ENCODE data around the gene XPO4.
A peak's percentile ranks its signal among the peaks of the same experiment; 100 is the strongest.
"Not testable (repeated sequence)": the region's sequence is repeated elsewhere in the genome, so short reads cannot be mapped to it uniquely, and the experiment has no call there.

The XPO4 gene

DNA sequence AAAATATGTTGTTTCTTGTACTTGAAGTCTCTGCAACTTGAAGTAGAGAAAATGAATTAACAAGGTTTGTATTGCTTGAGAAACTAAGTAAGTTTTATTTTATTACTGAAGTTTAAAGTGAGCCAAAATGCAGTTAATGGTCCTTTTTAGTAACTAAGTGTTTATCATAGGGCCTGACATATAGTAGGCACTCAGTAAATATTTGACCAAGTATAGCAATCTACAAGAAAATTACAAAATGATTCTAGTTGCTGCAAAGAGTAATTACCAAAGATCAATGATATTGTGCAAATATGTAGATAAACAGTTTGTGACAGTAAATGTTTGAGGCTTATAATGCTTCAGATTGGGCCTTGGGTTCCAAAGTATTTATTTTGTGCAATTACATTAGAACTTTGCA lies 2.4 kb upstream of the XPO4 start:
- TF ChIP-seq, protein P1, sequence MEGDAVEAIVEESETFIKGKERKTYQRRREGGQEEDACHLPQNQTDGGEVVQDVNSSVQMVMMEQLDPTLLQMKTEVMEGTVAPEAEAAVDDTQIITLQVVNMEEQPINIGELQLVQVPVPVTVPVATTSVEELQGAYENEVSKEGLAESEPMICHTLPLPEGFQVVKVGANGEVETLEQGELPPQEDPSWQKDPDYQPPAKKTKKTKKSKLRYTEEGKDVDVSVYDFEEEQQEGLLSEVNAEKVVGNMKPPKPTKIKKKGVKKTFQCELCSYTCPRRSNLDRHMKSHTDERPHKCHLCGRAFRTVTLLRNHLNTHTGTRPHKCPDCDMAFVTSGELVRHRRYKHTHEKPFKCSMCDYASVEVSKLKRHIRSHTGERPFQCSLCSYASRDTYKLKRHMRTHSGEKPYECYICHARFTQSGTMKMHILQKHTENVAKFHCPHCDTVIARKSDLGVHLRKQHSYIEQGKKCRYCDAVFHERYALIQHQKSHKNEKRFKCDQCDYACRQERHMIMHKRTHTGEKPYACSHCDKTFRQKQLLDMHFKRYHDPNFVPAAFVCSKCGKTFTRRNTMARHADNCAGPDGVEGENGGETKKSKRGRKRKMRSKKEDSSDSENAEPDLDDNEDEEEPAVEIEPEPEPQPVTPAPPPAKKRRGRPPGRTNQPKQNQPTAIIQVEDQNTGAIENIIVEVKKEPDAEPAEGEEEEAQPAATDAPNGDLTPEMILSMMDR (IDR thresholded peaks at IDR 0.05; ENCODE audit: borderline replicate concordance, insufficient read depth, low read depth, low read length): no peak

DNA sequence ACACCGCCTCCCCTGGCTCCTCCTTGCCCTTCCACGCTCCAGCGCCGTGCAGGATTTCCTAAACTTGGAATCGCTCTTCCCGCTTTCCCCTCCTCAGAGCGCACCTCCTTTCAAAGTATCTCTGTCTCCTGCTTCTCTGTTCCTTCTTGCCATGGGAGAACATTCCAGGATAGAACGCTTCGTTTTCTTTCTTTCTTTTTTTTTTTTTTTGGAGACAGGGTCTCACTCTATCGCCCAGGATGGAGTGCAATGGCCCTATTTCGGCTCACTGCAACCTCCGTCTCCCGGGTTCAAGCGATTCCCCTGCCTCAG lies 574 bp upstream of the XPO4 start:
- H3K4me3 ChIP-seq (ENCODE audit: low read depth, low read length): peak overlapping the region; percentile 98
- TF ChIP-seq, protein P1 (IDR thresholded peaks at IDR 0.05; ENCODE audit: borderline replicate concordance, insufficient read depth, low read depth, low read length): no peak

More for the DNA sequence above, 2.4 kb upstream of the XPO4 start:
- H3K4me3 ChIP-seq (ENCODE audit: low read depth, low read length): no peak overlapping the region

DNA sequence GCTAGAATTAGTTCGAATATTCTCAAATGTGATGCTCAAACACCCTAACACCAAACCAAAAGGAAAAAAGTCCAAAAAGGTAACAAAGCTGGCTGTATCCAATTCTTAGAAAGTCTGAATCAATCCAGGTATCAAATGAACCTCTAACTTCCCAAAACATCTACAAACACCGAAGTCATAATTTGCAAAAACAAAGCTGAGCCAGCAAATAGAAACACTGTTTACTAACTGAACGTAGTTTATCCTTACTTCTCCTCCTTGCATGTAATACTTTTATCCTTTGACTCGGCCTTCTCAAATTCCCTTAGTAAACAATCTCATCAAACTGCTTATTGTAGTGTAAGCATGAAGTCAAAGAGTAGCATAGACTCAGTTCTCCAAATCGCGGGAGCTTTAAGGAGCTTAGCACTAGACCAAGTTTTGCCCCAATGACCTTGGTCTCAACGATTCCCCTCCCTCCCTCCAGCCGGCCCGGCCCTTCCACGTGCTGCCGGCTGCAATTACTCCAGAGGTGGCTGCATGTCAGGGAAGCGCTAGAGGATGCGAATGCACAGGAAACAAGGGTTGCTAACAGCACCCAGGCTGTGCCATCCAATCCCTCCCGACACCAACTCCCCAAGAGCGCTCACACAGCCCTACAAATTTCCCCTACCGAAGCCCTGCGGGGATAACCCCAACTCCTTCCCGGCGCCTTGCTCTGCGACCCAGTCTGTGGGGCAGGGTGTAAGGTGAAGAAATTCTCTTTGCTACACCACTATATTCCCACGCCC lies 693 bp downstream of the XPO4 start:
- TF ChIP-seq, protein P1 (IDR thresholded peaks at IDR 0.05; ENCODE audit: borderline replicate concordance, insufficient read depth, low read depth, low read length): no peak
- H3K4me3 ChIP-seq (ENCODE audit: low read depth, low read length): peak overlapping the region; percentile 98

DNA sequence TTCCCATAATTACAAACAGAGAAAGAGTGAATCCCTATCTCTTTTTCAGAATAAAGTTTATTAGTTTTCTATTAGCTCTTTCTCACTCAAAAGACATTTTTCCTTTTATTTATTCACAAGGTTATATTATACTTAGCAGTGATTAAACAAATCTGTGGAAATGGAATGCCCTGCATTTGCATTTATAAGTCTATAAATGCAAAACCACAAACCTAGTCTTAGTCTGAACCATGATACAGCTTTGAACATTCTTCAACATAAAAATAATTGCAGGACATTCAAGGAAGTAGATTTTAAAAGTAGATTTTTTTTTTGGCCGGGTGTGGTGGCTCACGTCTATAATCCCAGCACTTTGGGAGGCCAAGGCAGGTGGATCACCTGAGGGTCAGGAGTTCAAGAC lies 8.3 kb downstream of the XPO4 start:
- no peak overlapping the region for H3K4me3 ChIP-seq (ENCODE audit: low read depth, low read length)
- TF ChIP-seq, protein P1 (IDR thresholded peaks at IDR 0.05; ENCODE audit: borderline replicate concordance, insufficient read depth, low read depth, low read length): no peak

DNA sequence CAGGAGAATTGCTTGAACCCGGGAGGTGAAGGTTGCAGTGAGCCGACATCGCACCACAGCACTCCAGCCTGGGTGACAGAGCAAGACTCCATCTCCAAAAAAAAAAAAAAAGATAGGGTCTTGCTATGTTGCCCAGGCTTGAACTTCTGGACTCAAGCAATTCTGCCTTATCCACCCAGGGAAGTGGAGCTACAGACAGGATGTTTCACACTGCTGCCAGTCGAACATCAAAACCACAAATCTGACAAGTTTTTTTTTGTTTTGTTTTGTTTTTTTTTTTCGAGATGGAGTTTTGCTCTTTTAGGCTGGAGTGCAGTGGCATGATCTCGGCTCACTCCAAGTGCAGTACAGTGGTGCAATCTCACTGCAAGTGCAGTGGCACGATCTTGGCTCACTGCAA lies 10.8 kb downstream of the XPO4 start:
- H3K4me3 ChIP-seq (ENCODE audit: low read depth, low read length): no peak overlapping the region
- TF ChIP-seq, protein P1 (IDR thresholded peaks at IDR 0.05; ENCODE audit: borderline replicate concordance, insufficient read depth, low read depth, low read length): no peak

DNA sequence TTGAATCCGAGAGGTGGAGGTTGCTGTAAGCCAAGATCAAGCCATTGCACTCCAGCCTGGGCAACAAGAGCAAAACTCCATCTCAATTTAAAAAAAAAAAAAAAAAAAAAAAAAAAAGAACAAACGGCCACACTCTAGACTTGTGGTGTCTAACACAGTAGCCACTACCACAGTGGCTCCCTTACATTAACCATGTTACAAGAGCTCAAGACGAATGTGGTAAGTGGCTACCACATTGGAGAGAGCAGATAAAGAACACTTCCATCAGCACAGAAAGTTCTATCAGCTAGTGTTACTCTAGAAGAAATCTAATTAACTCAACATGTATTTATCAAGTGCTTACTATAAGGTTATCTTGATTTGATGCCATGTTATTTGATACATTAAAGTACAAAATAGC lies 11.5 kb downstream of the XPO4 start:
- H3K4me3 ChIP-seq (ENCODE audit: low read depth, low read length): no peak overlapping the region
- TF ChIP-seq, protein P1 (IDR thresholded peaks at IDR 0.05; ENCODE audit: borderline replicate concordance, insufficient read depth, low read depth, low read length): no peak

DNA sequence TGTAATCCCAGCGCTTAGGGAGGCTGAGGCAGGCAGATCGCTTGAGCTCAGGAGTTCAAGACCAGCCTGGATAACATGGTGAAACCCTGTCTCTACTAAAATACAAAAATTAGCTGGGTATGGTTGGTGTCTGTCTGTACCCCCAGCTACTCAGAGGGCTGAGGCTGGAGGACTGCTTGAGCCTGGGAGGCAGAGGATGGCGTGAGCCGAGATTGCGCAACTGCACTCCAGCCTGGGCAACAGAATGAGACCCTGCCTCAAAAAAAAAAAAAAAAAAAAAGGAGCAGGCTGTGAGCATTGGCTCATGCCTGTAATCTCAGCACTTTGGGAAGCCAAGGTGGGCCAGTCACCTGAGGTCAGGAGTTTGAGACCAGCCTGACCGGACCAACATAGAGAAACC lies 12.0 kb downstream of the XPO4 start:
- not testable (repeated sequence) for H3K4me3 ChIP-seq (ENCODE audit: low read depth, low read length)
